ENCODE measurements around the gene CLEC4G. TPM values are rescaled to one million over a fixed set of nuclear protein-coding genes. Genes with fewer than 3 reads are reported as not detected.

The CLEC4G gene
- polyA plus RNA-seq, 1 donor (not counting 4 experiments of a cell fraction or from before 2014, with no cell fraction given): not detected

DNA sequence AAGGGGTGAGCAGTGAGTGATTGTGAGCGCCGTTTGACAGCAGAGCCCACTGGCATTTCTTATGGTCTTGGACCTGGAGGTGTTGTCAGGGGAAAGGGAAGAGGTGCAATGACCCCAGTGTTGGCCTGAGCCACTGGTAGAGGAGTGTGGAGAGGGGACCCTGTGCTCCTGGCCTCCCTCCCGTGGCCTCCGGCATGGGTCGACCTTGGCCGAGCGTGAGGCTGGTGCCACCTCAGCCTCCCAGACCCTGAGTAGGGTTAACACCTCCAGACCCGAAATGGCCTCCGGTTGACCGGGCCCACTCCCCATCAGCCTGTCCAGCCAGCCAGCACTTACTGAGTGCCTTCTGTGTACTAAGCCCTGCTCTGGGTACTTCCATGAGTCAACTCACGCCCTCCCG is 44.7 kb downstream of the CLEC4G start:
- no peak overlapping the region for H3K27ac ChIP-seq (ENCODE audit: control insufficient read depth, insufficient read depth, low read length)
- no peak for FAIRE-seq

DNA sequence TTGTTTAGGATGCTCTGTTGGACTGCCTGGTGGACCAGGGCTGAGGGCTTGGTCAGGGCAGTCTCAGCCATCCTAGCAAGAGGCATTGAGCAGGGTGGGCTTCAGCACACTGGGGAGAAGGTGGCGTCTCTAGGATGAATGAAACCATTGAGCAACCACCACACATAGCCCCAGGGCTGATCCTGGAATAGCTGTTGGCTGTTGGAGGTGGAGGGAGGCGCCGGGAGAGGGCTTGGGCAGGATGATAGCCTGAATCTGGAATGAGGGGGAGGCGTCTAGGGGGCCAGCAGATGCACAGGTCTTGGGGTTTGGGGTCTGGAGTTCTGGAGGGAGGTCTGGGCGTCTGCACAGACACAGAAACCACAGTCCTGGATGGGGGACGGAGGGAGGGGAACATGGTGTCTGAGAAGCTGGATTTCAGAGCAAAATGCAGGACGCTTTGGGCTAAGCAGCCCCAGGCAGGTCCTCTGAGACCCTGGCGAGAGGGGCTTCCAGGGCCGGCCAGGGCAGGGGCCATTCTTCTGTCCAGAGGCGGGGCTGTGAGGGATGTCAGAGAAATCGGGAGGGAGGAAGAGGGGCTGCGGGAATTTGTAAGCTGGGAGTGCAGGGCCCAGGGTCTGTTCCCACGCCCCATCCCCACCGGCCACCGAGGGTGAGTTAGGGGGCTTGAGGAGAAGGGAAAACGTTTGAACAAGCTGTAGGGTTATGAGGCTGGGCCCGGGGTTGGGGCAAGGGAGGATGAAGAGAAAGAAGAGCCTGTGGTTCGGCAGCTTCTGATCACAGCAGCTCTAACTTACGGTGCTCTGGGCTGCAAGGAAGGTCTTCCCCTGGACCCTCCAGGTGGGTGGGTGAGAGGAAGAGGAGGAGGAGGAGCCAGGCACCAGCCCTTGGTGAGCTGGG is 46.1 kb downstream of the CLEC4G start:
- no peak overlapping the region for H3K4me2 ChIP-seq (ENCODE audit: control insufficient read depth, extremely low read depth, insufficient read depth, low read depth, low read length)
- H3K9me1 ChIP-seq (ENCODE audit: control insufficient read depth, extremely low read depth, insufficient read depth, low read length): no peaks in the 10 kb centered on the region
- H3K36me3 ChIP-seq (ENCODE audit: control insufficient read depth in 2 of 2, extremely low read depth in 1 of 2, insufficient read depth in 2 of 2, low read length in 2 of 2): peaks cover 0 to 8% of the 10 kb centered on the region in 2 experiments
- TF ChIP-seq, protein P1, sequence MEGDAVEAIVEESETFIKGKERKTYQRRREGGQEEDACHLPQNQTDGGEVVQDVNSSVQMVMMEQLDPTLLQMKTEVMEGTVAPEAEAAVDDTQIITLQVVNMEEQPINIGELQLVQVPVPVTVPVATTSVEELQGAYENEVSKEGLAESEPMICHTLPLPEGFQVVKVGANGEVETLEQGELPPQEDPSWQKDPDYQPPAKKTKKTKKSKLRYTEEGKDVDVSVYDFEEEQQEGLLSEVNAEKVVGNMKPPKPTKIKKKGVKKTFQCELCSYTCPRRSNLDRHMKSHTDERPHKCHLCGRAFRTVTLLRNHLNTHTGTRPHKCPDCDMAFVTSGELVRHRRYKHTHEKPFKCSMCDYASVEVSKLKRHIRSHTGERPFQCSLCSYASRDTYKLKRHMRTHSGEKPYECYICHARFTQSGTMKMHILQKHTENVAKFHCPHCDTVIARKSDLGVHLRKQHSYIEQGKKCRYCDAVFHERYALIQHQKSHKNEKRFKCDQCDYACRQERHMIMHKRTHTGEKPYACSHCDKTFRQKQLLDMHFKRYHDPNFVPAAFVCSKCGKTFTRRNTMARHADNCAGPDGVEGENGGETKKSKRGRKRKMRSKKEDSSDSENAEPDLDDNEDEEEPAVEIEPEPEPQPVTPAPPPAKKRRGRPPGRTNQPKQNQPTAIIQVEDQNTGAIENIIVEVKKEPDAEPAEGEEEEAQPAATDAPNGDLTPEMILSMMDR (optimal IDR thresholded peaks at IDR 0.05 in 1 of 3, IDR thresholded peaks at IDR 0.05 in 1 of 3, conservative IDR thresholded peaks at IDR 0.05 in 1 of 3; ENCODE audit: extremely low read depth in 1 of 3, insufficient read depth in 2 of 3, low read length in 3 of 3): no peak
- no peak for TF ChIP-seq EZH2 (IDR thresholded peaks at IDR 0.05; ENCODE audit: low read length)
- peaks cover 4% of the 10 kb centered on the region for H3K4me1 ChIP-seq (ENCODE audit: control insufficient read depth, extremely low read depth, insufficient read depth, low read length)
- dilution Hi-C loops (cut with MboI; ENCODE audit: extremely low pct_ligation_motif_present, low sequenced_read_pairs): no loop called here
- FAIRE-seq (no peak), DNase-seq (ENCODE audit: low read depth, low spot score) (no peak)
- H3K79me2 ChIP-seq (ENCODE audit: control insufficient read depth, insufficient read depth, low read length): peaks cover 16% of the 10 kb centered on the region
- no peak overlapping the region for H3K9ac ChIP-seq (ENCODE audit: control insufficient read depth, extremely low read depth, insufficient read depth, low read length)
- H3K9me3 ChIP-seq (ENCODE audit: control insufficient read depth, low read depth, low read length): peaks cover 2% of the 10 kb centered on the region
- H4K20me1 ChIP-seq (ENCODE audit: control insufficient read depth, extremely low read depth, insufficient read depth, low read length): no peaks in the 10 kb centered on the region
- H3K27ac ChIP-seq (ENCODE audit: control insufficient read depth, insufficient read depth, low read length): no peak overlapping the region
- no peak overlapping the region for H2AFZ ChIP-seq (ENCODE audit: control insufficient read depth, low read length)
- no peak overlapping the region for H3K4me3 ChIP-seq (ENCODE audit: control insufficient read depth in 2 of 3, extremely low read depth in 1 of 3, insufficient read depth in 2 of 3, low read depth in 1 of 3, low read length in 3 of 3)
- H3K27me3 ChIP-seq (ENCODE audit: control insufficient read depth, extremely low read depth, insufficient read depth, low read length): no peaks in the 10 kb centered on the region

More for the DNA sequence above, 44.7 kb downstream of the CLEC4G start:
- H4K20me1 ChIP-seq (ENCODE audit: control insufficient read depth, extremely low read depth, insufficient read depth, low read length): no peaks in the 10 kb centered on the region
- H3K9me1 ChIP-seq (ENCODE audit: control insufficient read depth, extremely low read depth, insufficient read depth, low read length): no peaks in the 10 kb centered on the region
- no peak overlapping the region for H3K4me3 ChIP-seq (ENCODE audit: control insufficient read depth in 2 of 3, extremely low read depth in 1 of 3, insufficient read depth in 2 of 3, low read depth in 1 of 3, low read length in 3 of 3)
- dilution Hi-C loops (cut with MboI; ENCODE audit: extremely low pct_ligation_motif_present, low sequenced_read_pairs): no loop called here
- peaks cover 0 to 6% of the 10 kb centered on the region in 2 experiments for H3K36me3 ChIP-seq (ENCODE audit: control insufficient read depth in 2 of 2, extremely low read depth in 1 of 2, insufficient read depth in 2 of 2, low read length in 2 of 2)
- no peaks in the 10 kb centered on the region for H3K4me1 ChIP-seq (ENCODE audit: control insufficient read depth, extremely low read depth, insufficient read depth, low read length)
- H3K4me2 ChIP-seq (ENCODE audit: control insufficient read depth, extremely low read depth, insufficient read depth, low read depth, low read length): no peak overlapping the region
- H2AFZ ChIP-seq (ENCODE audit: control insufficient read depth, low read length): no peak overlapping the region
- no peak for DNase-seq (ENCODE audit: low read depth, low spot score)
- H3K27me3 ChIP-seq (ENCODE audit: control insufficient read depth, extremely low read depth, insufficient read depth, low read length): no peaks in the 10 kb centered on the region
- peaks cover 6% of the 10 kb centered on the region for H3K79me2 ChIP-seq (ENCODE audit: control insufficient read depth, insufficient read depth, low read length)
- peaks cover 3% of the 10 kb centered on the region for H3K9me3 ChIP-seq (ENCODE audit: control insufficient read depth, low read depth, low read length)
- no peak overlapping the region for H3K9ac ChIP-seq (ENCODE audit: control insufficient read depth, extremely low read depth, insufficient read depth, low read length)
- TF ChIP-seq, protein P1 (optimal IDR thresholded peaks at IDR 0.05 in 1 of 3, IDR thresholded peaks at IDR 0.05 in 1 of 3, conservative IDR thresholded peaks at IDR 0.05 in 1 of 3; ENCODE audit: extremely low read depth in 1 of 3, insufficient read depth in 2 of 3, low read length in 3 of 3): no peak
- no peak for TF ChIP-seq EZH2 (IDR thresholded peaks at IDR 0.05; ENCODE audit: low read length)

All from keratinocyte (primary cell).